HL-60/S4 treated with phorbol 12-myristate 13-acetate at 8.2 ng/mL for 4 days and 3 days (cell line): ENCODE measurements around the gene SLC12A7.
"Not testable (repeated sequence)": the region's sequence is repeated elsewhere in the genome, so short reads cannot be mapped to it uniquely, and the experiment has no call there.

ENCODE experiments used
- in situ Hi-C: fragments of 300-500 bp; cut with MboI; formaldehyde crosslinking; loops from 2 replicates; pipeline ENCODE4 v1.15.0; 2022; ENCODE audit warnings: low sequenced_read_pairs

SLC12A7 gene

GRCh38 chr5:1099926-1100663 lies 11.8 kb downstream of the SLC12A7 start:
- in situ Hi-C loops = no loop called here

GRCh38 chr5:1098986-1099597 lies 12.8 kb downstream of the SLC12A7 start:
- in situ Hi-C loops = no loop called here

GRCh38 chr5:1097988-1098385 lies 13.9 kb downstream of the SLC12A7 start:
- in situ Hi-C loops = not testable (repeated sequence)

- in situ Hi-C loops = no loop called here
Observed at GRCh38 chr5:1097381-1097987, 14.4 kb downstream of the SLC12A7 start.

- in situ Hi-C loops = no loop called here
Observed at GRCh38 chr5:1096838-1097237, 15.0 kb downstream of the SLC12A7 start.

GRCh38 chr5:1095990-1096363 lies 15.9 kb downstream of the SLC12A7 start:
- in situ Hi-C loops = no loop called here

GRCh38 chr5:1095302-1095989 lies 16.4 kb downstream of the SLC12A7 start:
- in situ Hi-C loops = no loop called here

- in situ Hi-C loops = no loop called here
Observed at GRCh38 chr5:1094670-1095190, 17.1 kb downstream of the SLC12A7 start.

GRCh38 chr5:1093361-1093760 lies 18.5 kb downstream of the SLC12A7 start:
- in situ Hi-C loops = no loop called here

GRCh38 chr5:1092122-1092521 lies 19.7 kb downstream of the SLC12A7 start:
- in situ Hi-C loops = no loop called here

GRCh38 chr5:1091632-1092031 lies 20.2 kb downstream of the SLC12A7 start:
- in situ Hi-C loops = no loop called here

- in situ Hi-C loops = no loop called here
Observed at GRCh38 chr5:1090538-1090937, 21.3 kb downstream of the SLC12A7 start.

- in situ Hi-C loops = no loop called here
Observed at GRCh38 chr5:1089621-1090040, 22.2 kb downstream of the SLC12A7 start.

GRCh38 chr5:1089146-1089545 lies 22.7 kb downstream of the SLC12A7 start:
- in situ Hi-C loops = no loop called here

GRCh38 chr5:1088726-1089125 lies 23.1 kb downstream of the SLC12A7 start:
- in situ Hi-C loops = no loop called here

GRCh38 chr5:1088031-1088430 lies 23.8 kb downstream of the SLC12A7 start:
- in situ Hi-C loops = no loop called here

GRCh38 chr5:1087428-1087827 lies 24.4 kb downstream of the SLC12A7 start:
- in situ Hi-C loops = no loop called here

- in situ Hi-C loops = no loop called here
Observed at GRCh38 chr5:1086871-1087270, 25.0 kb downstream of the SLC12A7 start.

- in situ Hi-C loops = no loop called here
Observed at GRCh38 chr5:1086137-1086536, 25.7 kb downstream of the SLC12A7 start.

- in situ Hi-C loops = no loop called here
Observed at GRCh38 chr5:1085391-1085790, 26.5 kb downstream of the SLC12A7 start.

- in situ Hi-C loops = no loop called here
Observed at GRCh38 chr5:1083823-1084605, 27.8 kb downstream of the SLC12A7 start.
